ENCODE data around the gene PLSCR5. TPM values are rescaled to one million over a fixed set of nuclear protein-coding genes. Genes with fewer than 3 reads are reported as not detected.

Gene PLSCR5
- polyA plus RNA-seq, 1 donor (not counting 4 experiments of a cell fraction or from before 2014, with no cell fraction given) = not detected

- dilution Hi-C loops (cut with MboI; ENCODE audit: extremely low pct_ligation_motif_present, low sequenced_read_pairs) = no loop called here
- FAIRE-seq = peak; percentile 29
- no peak overlapping the region for H3K27ac ChIP-seq (ENCODE audit: control insufficient read depth, insufficient read depth, low read length)
Measured at GRCh38 chr3:146555311-146555710, 49.8 kb downstream of the PLSCR5 start.

GRCh38 chr3:146554151-146554760 lies 50.9 kb downstream of the PLSCR5 start:
- no peak overlapping the region for H2AFZ ChIP-seq (ENCODE audit: control insufficient read depth, low read length)
- no peaks in the 10 kb centered on the region for H3K79me2 ChIP-seq (ENCODE audit: control insufficient read depth, insufficient read depth, low read length)
- no peaks in the 10 kb centered on the region for H3K27me3 ChIP-seq (ENCODE audit: control insufficient read depth, extremely low read depth, insufficient read depth, low read length)
- FAIRE-seq (peak; percentile 49), DNase-seq (ENCODE audit: low read depth, low spot score) (no peak)
- H3K4me2 ChIP-seq (ENCODE audit: control insufficient read depth, extremely low read depth, insufficient read depth, low read depth, low read length) = no peak overlapping the region
- no peaks in the 10 kb centered on the region for H3K9me1 ChIP-seq (ENCODE audit: control insufficient read depth, extremely low read depth, insufficient read depth, low read length)
- no peaks in the 10 kb centered on the region for H3K36me3 ChIP-seq (ENCODE audit: control insufficient read depth in 2 of 2, extremely low read depth in 1 of 2, insufficient read depth in 2 of 2, low read length in 2 of 2)
- H3K9me3 ChIP-seq (ENCODE audit: control insufficient read depth, low read depth, low read length) = no peaks in the 10 kb centered on the region
- H4K20me1 ChIP-seq (ENCODE audit: control insufficient read depth, extremely low read depth, insufficient read depth, low read length) = no peaks in the 10 kb centered on the region
- TF ChIP-seq EZH2 (IDR thresholded peaks at IDR 0.05; ENCODE audit: low read length) = no peak
- no peak for TF ChIP-seq CTCF (optimal IDR thresholded peaks at IDR 0.05 in 1 of 3, IDR thresholded peaks at IDR 0.05 in 1 of 3, conservative IDR thresholded peaks at IDR 0.05 in 1 of 3; ENCODE audit: extremely low read depth in 1 of 3, insufficient read depth in 2 of 3, low read length in 3 of 3)
- no peak overlapping the region for H3K4me3 ChIP-seq (ENCODE audit: control insufficient read depth in 2 of 3, extremely low read depth in 1 of 3, insufficient read depth in 2 of 3, low read depth in 1 of 3, low read length in 3 of 3)
- dilution Hi-C loops (cut with MboI; ENCODE audit: extremely low pct_ligation_motif_present, low sequenced_read_pairs) = no loop called here
- no peak overlapping the region for H3K9ac ChIP-seq (ENCODE audit: control insufficient read depth, extremely low read depth, insufficient read depth, low read length)
- peaks cover 21% of the 10 kb centered on the region for H3K4me1 ChIP-seq (ENCODE audit: control insufficient read depth, extremely low read depth, insufficient read depth, low read length)
- no peak overlapping the region for H3K27ac ChIP-seq (ENCODE audit: control insufficient read depth, insufficient read depth, low read length)

More at GRCh38 chr3:146555311-146555710, 49.8 kb downstream of the PLSCR5 start:
- Histone ChIP-seq H3K79me2 (ENCODE audit: control insufficient read depth, insufficient read depth, low read length) (no peaks in the 10 kb centered on the region), H3K27me3 (ENCODE audit: control insufficient read depth, extremely low read depth, insufficient read depth, low read length) (no peaks in the 10 kb centered on the region), H3K4me2 (ENCODE audit: control insufficient read depth, extremely low read depth, insufficient read depth, low read depth, low read length) (no peak overlapping the region), H3K4me1 (ENCODE audit: control insufficient read depth, extremely low read depth, insufficient read depth, low read length) (peaks cover 19% of the 10 kb centered on the region), H4K20me1 (ENCODE audit: control insufficient read depth, extremely low read depth, insufficient read depth, low read length) (no peaks in the 10 kb centered on the region), H3K9ac (ENCODE audit: control insufficient read depth, extremely low read depth, insufficient read depth, low read length) (no peak overlapping the region), H3K4me3 (ENCODE audit: control insufficient read depth in 2 of 3, extremely low read depth in 1 of 3, insufficient read depth in 2 of 3, low read depth in 1 of 3, low read length in 3 of 3) (no peak overlapping the region), H2AFZ (ENCODE audit: control insufficient read depth, low read length) (no peak overlapping the region), H3K9me3 (ENCODE audit: control insufficient read depth, low read depth, low read length) (no peaks in the 10 kb centered on the region), H3K36me3 (ENCODE audit: control insufficient read depth in 2 of 2, extremely low read depth in 1 of 2, insufficient read depth in 2 of 2, low read length in 2 of 2) (no peaks in the 10 kb centered on the region), H3K9me1 (ENCODE audit: control insufficient read depth, extremely low read depth, insufficient read depth, low read length) (no peaks in the 10 kb centered on the region)
- TF ChIP-seq EZH2 (IDR thresholded peaks at IDR 0.05; ENCODE audit: low read length) = no peak
- TF ChIP-seq CTCF (optimal IDR thresholded peaks at IDR 0.05 in 1 of 3, IDR thresholded peaks at IDR 0.05 in 1 of 3, conservative IDR thresholded peaks at IDR 0.05 in 1 of 3; ENCODE audit: extremely low read depth in 1 of 3, insufficient read depth in 2 of 3, low read length in 3 of 3) = no peak
- DNase-seq (ENCODE audit: low read depth, low spot score) = no peak

Measured in keratinocyte (primary cell).